Bronchial epithelial cell (primary cell): Measurements from ENCODE around the gene MPHOSPH9. TPM values are rescaled to one million over a fixed set of nuclear protein-coding genes. Genes with fewer than 3 reads are reported as not detected.

Experiments
- DNase-seq: peaks from one replicate; pipeline ENCODE4 v3.0.0-alpha.2; 2010; ENCODE audit warnings: low read depth
- FAIRE-seq: peaks from 2 replicates; lab custom pipeline; 2011; peaks lifted over from hg19 to GRCh38; lab: Jason Lieb, UNC
- H3K27me3 ChIP-seq: 2 replicates; pipeline ENCODE4 v1.5.1; 2011; ENCODE audit warnings: low read length; ENCODE audit not compliant: control insufficient read depth, insufficient read depth
- H3K36me3 ChIP-seq: 2 replicates; pipeline ENCODE4 v1.5.1; 2011; ENCODE audit warnings: low read length; ENCODE audit not compliant: control insufficient read depth, insufficient read depth
- H3K4me3 ChIP-seq: 2 replicates; pipeline ENCODE4 v1.5.1; 2011; ENCODE audit warnings: mild to moderate bottlenecking, low read depth, low read length, control low read depth
- CTCF ChIP-seq: IDR thresholded peaks from 2 replicates; pipeline ENCODE4 v1.5.1; 2011; ENCODE audit warnings: mild to moderate bottlenecking, moderate library complexity, low read length, control low read depth, inconsistent platforms; ENCODE audit not compliant: insufficient read depth, severe bottlenecking
- total RNA-seq: library from RNA; depleted of rRNA; stranded (reverse); fragments of >200 nt; gene quantifications from 2 replicates; pipeline ENCODE4 v1.2.1, GENCODE V29; 2014

MPHOSPH9 gene
- total RNA-seq, 1 donor from 2014 or later = 17.6 TPM

GRCh38 chr12:123106640-123107359 is 126.1 kb downstream of the MPHOSPH9 start:
- DNase-seq (no peak), FAIRE-seq (no peak)
- H3K27me3 ChIP-seq = no peaks in the 10 kb centered on the region
- TF ChIP-seq CTCF = no peak
- H3K4me3 ChIP-seq = no peak overlapping the region
- H3K36me3 ChIP-seq = peaks cover 1% of the 10 kb centered on the region

GRCh38 chr12:123105211-123105826 is 127.6 kb downstream of the MPHOSPH9 start:
- FAIRE-seq (no peak), DNase-seq (no peak)
- peaks cover 1% of the 10 kb centered on the region for H3K36me3 ChIP-seq
- no peak overlapping the region for H3K4me3 ChIP-seq
- no peak for TF ChIP-seq CTCF
- no peaks in the 10 kb centered on the region for H3K27me3 ChIP-seq

GRCh38 chr12:123104809-123105208 is 128.1 kb downstream of the MPHOSPH9 start:
- TF ChIP-seq CTCF = no peak
- peaks cover 1% of the 10 kb centered on the region for H3K36me3 ChIP-seq
- no peak overlapping the region for H3K4me3 ChIP-seq
- no peak for FAIRE-seq
- DNase-seq = no peak
- H3K27me3 ChIP-seq = no peaks in the 10 kb centered on the region

Other genes starting within 250 kb of the MPHOSPH9 start
- gene PITPNM2, start 82.1 kb downstream of the MPHOSPH9 start, total RNA-seq = 2.4 and 2.9 TPM in 2 replicates
- 15.9 and 19.2 TPM in 2 replicates for gene MTRFR, start 295 bp upstream of the MPHOSPH9 start, total RNA-seq
- gene CDK2AP1, start 38.7 kb upstream of the MPHOSPH9 start, total RNA-seq = 64.2 and 76.2 TPM in 2 replicates
- gene SBNO1, start 131.7 kb upstream of the MPHOSPH9 start, total RNA-seq = 20.2 and 26.1 TPM in 2 replicates
- gene KMT5A, start 151.0 kb upstream of the MPHOSPH9 start, total RNA-seq = 36.3 and 39.0 TPM in 2 replicates
- gene RILPL2, start 203.5 kb upstream of the MPHOSPH9 start, total RNA-seq = 2.6 and 3.9 TPM in 2 replicates
- gene SNRNP35, start 225.0 kb upstream of the MPHOSPH9 start, total RNA-seq = 10.3 and 14.5 TPM in 2 replicates